Type B pancreatic cell (in vitro differentiated cells): Measurements from ENCODE around the gene NALCN. TPM values are rescaled to one million over a fixed set of nuclear protein-coding genes. Genes with fewer than 3 reads are reported as not detected.

Experiments used
- DNase-seq: peaks from one replicate; pipeline ENCODE4 v3.0.0; 2021; ENCODE audit warnings: mixed read lengths; ENCODE audit not compliant: unreplicated experiment; ENCODE audit errors: extremely low spot score
- H3K27ac Mint-ChIP-seq: 2 replicates; pipeline ENCODE4 v1.8.0; 2021; ENCODE audit warnings: mild to moderate bottlenecking, mixed read lengths
- H3K27me3 Mint-ChIP-seq: 2 replicates; pipeline ENCODE4 v1.8.0; 2021; ENCODE audit warnings: mixed read lengths
- H3K36me3 Mint-ChIP-seq: 2 replicates; pipeline ENCODE4 v1.8.0; 2021; ENCODE audit warnings: mixed read lengths
- H3K4me1 Mint-ChIP-seq: one replicate; pipeline ENCODE4 v1.8.0; 2021; ENCODE audit warnings: mixed read lengths; ENCODE audit not compliant: unreplicated experiment
- H3K4me3 Mint-ChIP-seq: 2 replicates; pipeline ENCODE4 v1.8.0; 2021; ENCODE audit warnings: mild to moderate bottlenecking, mixed read lengths
- H3K9me3 Mint-ChIP-seq: 2 replicates; pipeline ENCODE4 v1.8.0; 2021; ENCODE audit warnings: mixed read lengths
- total RNA-seq: library from RNA; stranded (reverse); gene quantifications from 2 replicates; pipeline ENCODE4 v1.2.1, GENCODE V29; 2021; ENCODE audit warnings: low replicate concordance
- TF ChIP-seq, protein P1 (sequence below): fragments of 200-600 bp; sonication (generic); conservative IDR thresholded peaks from 2 replicates; pipeline ENCODE4 v1.5.0; 2021; ENCODE audit warnings: antibody characterized with exemption, mild to moderate bottlenecking

NALCN gene
- total RNA-seq, 1 donor from 2014 or later = 0.70 TPM

DNA sequence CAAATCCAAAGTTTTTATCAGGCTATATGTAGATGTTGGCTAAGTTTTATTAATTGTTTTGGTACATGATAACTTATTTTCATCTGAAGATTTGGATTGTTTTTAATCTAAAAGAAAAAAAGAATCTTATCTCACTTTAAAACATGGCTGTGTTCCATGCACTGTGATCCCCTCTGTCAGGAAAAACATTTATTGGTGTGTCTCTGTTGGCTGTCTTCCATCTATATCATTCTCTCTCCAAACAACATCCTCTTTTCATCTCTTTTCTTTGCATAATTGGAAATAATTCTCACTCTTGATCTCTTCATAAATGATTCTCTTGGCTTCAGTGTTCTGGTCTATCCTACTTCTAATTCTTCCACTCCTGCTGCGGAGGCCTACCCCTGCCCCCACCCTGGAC is 4.2 kb downstream of the NALCN start:
- Mint-ChIP-seq H3K4me3 (no peak overlapping the region), H3K9me3 (no peaks in the 10 kb centered on the region), H3K36me3 (no peaks in the 10 kb centered on the region), H3K4me1 (no peaks in the 10 kb centered on the region), H3K27ac (no peak overlapping the region), H3K27me3 (peaks cover 58% of the 10 kb centered on the region)
- no peak for DNase-seq
- TF ChIP-seq, protein P1, sequence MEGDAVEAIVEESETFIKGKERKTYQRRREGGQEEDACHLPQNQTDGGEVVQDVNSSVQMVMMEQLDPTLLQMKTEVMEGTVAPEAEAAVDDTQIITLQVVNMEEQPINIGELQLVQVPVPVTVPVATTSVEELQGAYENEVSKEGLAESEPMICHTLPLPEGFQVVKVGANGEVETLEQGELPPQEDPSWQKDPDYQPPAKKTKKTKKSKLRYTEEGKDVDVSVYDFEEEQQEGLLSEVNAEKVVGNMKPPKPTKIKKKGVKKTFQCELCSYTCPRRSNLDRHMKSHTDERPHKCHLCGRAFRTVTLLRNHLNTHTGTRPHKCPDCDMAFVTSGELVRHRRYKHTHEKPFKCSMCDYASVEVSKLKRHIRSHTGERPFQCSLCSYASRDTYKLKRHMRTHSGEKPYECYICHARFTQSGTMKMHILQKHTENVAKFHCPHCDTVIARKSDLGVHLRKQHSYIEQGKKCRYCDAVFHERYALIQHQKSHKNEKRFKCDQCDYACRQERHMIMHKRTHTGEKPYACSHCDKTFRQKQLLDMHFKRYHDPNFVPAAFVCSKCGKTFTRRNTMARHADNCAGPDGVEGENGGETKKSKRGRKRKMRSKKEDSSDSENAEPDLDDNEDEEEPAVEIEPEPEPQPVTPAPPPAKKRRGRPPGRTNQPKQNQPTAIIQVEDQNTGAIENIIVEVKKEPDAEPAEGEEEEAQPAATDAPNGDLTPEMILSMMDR = no peak

DNA sequence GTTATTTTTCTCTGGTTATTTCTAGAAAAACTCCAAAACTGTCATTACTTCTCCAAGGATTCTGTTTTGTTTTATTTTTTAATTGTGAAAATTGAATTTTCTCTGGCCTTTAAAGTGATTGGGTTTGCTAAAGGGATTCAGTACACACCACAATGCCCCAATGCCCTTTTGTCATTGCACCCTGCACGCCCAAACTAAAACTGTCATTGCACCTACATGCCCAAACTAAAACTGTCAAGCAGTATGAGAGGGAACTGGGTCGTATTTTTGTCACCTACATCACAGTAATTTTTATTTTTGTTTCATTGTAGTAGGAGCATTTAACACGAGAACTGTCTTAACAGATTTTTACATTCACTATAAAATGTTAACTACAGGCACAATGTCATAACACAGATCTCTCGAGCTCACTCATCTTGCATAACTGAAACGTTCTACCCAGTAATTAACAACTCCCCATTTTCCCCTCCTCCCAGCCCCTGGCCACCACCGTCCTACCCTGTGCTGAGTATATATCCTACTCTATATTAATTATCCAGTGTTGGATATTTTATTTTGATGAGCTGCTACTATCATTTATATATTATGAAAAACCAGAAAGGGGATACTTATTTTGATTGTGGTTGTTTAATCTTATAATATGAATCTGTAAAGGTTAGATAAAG is 7.2 kb downstream of the NALCN start:
- H3K4me1 Mint-ChIP-seq = no peaks in the 10 kb centered on the region
- H3K36me3 Mint-ChIP-seq = no peaks in the 10 kb centered on the region
- DNase-seq = no peak
- H3K4me3 Mint-ChIP-seq = no peak overlapping the region
- peaks cover 40% of the 10 kb centered on the region for H3K27me3 Mint-ChIP-seq
- TF ChIP-seq, protein P1 = no peak
- no peak overlapping the region for H3K27ac Mint-ChIP-seq
- H3K9me3 Mint-ChIP-seq = no peaks in the 10 kb centered on the region

DNA sequence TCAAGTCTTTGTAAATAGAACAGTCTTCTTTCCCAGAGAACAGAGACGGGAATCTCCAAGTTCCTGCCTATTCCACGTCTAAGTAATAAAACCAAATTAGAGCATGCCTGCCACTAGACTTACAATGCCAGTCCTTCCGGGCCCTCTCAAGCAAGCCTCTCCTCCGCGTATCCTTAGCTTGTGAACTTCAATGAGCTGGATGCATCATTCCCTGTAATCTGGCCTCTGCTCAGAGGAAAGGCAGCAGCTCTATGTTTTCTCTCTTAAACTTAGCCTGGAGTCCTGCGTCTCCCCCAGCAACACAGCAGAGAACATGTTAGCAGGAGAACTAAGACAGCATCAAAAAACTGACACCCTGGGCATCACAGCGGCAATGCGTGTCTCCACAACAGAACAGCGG is 8.2 kb downstream of the NALCN start:
- Mint-ChIP-seq H3K27me3 (peaks cover 35% of the 10 kb centered on the region), H3K36me3 (no peaks in the 10 kb centered on the region)

DNA sequence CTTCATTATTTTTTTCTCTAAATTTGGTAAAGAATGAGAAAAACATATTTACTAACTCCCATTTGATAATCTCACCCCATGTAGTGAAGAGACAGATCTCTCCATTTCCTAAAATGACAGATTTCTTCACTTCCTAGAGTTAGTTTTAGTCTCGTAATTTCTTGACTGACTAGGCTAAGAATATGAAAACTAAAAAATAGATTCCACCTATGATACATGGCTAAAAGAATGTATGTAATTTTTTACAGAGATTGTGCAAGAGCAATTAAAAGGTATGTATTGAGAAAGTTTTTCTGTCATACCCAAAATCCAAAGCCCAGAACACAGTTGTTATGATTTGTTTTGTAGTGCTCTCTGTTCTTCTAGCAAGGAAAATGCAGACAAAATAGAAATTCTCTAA is 9.5 kb downstream of the NALCN start:
- H3K27ac Mint-ChIP-seq = no peak overlapping the region
- TF ChIP-seq, protein P1 = no peak
- DNase-seq = no peak
- H3K4me3 Mint-ChIP-seq = no peak overlapping the region
- H3K9me3 Mint-ChIP-seq = no peaks in the 10 kb centered on the region
- no peaks in the 10 kb centered on the region for H3K36me3 Mint-ChIP-seq
- H3K4me1 Mint-ChIP-seq = no peaks in the 10 kb centered on the region
- H3K27me3 Mint-ChIP-seq = peaks cover 25% of the 10 kb centered on the region

More for the DNA sequence above, 8.2 kb downstream of the NALCN start:
- H3K27ac Mint-ChIP-seq = no peak overlapping the region
- H3K4me1 Mint-ChIP-seq = no peaks in the 10 kb centered on the region
- TF ChIP-seq, protein P1 = no peak
- DNase-seq = no peak
- no peaks in the 10 kb centered on the region for H3K9me3 Mint-ChIP-seq
- H3K4me3 Mint-ChIP-seq = no peak overlapping the region

DNA sequence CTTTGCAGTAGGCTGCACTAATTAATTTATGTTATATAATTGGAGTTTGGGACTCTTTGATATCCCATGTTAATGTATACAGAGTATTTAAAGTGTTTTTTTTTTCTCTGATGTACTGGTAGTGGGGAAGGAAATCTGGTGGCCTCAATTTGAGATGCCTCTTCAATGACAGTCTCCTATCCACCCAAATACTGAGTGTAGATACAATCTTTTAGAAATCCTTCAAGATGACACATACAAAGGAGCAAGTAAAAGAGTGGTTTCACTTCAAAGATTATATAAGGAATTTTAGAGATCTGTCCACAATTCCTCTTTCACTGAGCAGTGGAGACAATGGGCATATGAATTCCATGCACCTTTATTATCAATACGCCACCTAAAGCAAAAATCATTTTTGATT is 15.1 kb downstream of the NALCN start:
- Mint-ChIP-seq H3K36me3 (no peaks in the 10 kb centered on the region), H3K27ac (no peak overlapping the region), H3K27me3 (no peaks in the 10 kb centered on the region), H3K4me1 (no peaks in the 10 kb centered on the region), H3K4me3 (no peak overlapping the region), H3K9me3 (no peaks in the 10 kb centered on the region)
- no peak for DNase-seq
- TF ChIP-seq, protein P1 = no peak
